NCI-H526 (cell line): ENCODE data around the gene NRP1.
"Not testable (repeated sequence)": the region's sequence is repeated elsewhere in the genome, so short reads cannot be mapped to it uniquely, and the experiment has no call there.

Experiments
- DNase-seq, 2 experiments: peaks; one replicate each; lab custom pipeline; 2025; lab: John Stamatoyannopoulos, UW

NRP1 gene

GRCh38 chr10:33237736-33238624, 96.5 kb downstream of the NRP1 start:
- no peak for DNase-seq

GRCh38 chr10:33236916-33237315, 97.6 kb downstream of the NRP1 start:
- DNase-seq = no peak

GRCh38 chr10:33235951-33236350, 98.5 kb downstream of the NRP1 start:
- no peak for DNase-seq

GRCh38 chr10:33235251-33235884, 99.1 kb downstream of the NRP1 start:
- DNase-seq = no peak

- DNase-seq = peak; percentile 11 to 37
Observed at GRCh38 chr10:33234831-33235237, 99.6 kb downstream of the NRP1 start.

- no peak for DNase-seq
Observed at GRCh38 chr10:33233635-33234034, 100.8 kb downstream of the NRP1 start.

GRCh38 chr10:33233221-33233620, 101.2 kb downstream of the NRP1 start:
- DNase-seq = no peak

- no peak for DNase-seq
Observed at GRCh38 chr10:33231621-33232350, 102.7 kb downstream of the NRP1 start.

- no peak for DNase-seq
Observed at GRCh38 chr10:33229949-33230267, 104.6 kb downstream of the NRP1 start.

GRCh38 chr10:33229252-33229948, 105.1 kb downstream of the NRP1 start:
- no peak for DNase-seq

- DNase-seq = no peak
Observed at GRCh38 chr10:33228426-33228825, 106.0 kb downstream of the NRP1 start.

- no peak for DNase-seq
Observed at GRCh38 chr10:33227489-33227888, 107.0 kb downstream of the NRP1 start.

- DNase-seq = no peak
Observed at GRCh38 chr10:33224251-33224965, 110.1 kb downstream of the NRP1 start.

- DNase-seq = no peak
Observed at GRCh38 chr10:33223326-33224000, 111.0 kb downstream of the NRP1 start.

- DNase-seq = not testable (repeated sequence)
Observed at GRCh38 chr10:33222304-33222703, 112.2 kb downstream of the NRP1 start.

- DNase-seq = no peak
Observed at GRCh38 chr10:33217854-33218253, 116.6 kb downstream of the NRP1 start.

GRCh38 chr10:33216661-33217427, 117.6 kb downstream of the NRP1 start:
- DNase-seq = no peak

GRCh38 chr10:33215635-33216034, 118.8 kb downstream of the NRP1 start:
- no peak for DNase-seq

GRCh38 chr10:33215154-33215553, 119.3 kb downstream of the NRP1 start:
- no peak for DNase-seq

GRCh38 chr10:33214174-33214573, 120.3 kb downstream of the NRP1 start:
- DNase-seq = no peak
